Peyer's patch (tissue), 4 donors: ENCODE data around the gene CGN.

Source experiments
- POLR2A ChIP-seq, 2 donors: fragments of 450-650 bp; IDR thresholded peaks; one replicate each; pipeline ENCODE4 v1.5.1; 2017; ENCODE audit warnings: antibody characterized with exemption in 2 of 2, mild to moderate bottlenecking in 2 of 2, moderate library complexity in 2 of 2
- TF ChIP-seq, protein P1 (sequence below), 6 experiments: fragments of 450-650 bp in 4 of 6; fragments of 200-600 bp in 2 of 6; sonication (generic) in 1 of 6; IDR thresholded peaks; one replicate each; pipeline ENCODE4 v1.5.1; 2017 to 2019; ENCODE audit warnings: antibody characterized with exemption in 6 of 6, mild to moderate bottlenecking in 3 of 6, moderate library complexity in 1 of 6

DNA sequence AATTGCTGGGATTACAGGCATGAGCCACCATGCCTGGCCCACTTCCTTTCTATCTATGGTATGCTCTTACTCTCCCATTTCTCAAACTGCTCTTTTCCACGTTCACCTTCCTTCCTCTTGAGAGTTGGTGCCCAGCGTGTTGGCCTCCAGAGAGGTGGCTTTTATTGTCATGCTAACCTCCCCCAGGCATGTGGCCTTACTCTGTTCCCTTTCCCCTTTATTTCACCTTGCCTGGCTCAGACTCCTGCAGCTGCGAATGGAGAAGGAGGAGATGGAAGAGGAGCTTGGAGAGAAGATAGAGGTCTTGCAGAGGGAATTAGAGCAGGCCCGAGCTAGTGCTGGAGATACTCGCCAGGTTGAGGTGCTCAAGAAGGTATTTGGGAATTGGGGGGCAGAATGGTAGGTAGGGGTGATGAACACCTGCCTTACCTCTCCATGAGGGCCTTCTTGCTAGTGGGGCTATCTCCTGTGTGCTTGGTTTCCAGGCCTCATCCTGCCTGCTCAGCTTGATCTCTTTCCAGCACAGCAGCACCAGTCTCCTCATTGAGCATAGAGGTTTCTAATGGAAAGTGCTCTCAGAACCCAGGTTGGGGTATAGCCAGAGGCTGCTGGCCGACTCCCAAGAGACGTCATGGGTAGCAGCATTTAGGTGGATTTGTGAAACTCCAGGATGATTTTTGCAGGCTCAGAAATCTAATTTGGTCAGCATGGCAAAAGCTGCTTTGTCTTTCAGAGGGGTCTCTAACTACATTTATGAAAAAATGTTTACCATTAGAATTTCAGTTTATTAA is 15.7 kb downstream of the CGN start:
- TF ChIP-seq, protein P1, sequence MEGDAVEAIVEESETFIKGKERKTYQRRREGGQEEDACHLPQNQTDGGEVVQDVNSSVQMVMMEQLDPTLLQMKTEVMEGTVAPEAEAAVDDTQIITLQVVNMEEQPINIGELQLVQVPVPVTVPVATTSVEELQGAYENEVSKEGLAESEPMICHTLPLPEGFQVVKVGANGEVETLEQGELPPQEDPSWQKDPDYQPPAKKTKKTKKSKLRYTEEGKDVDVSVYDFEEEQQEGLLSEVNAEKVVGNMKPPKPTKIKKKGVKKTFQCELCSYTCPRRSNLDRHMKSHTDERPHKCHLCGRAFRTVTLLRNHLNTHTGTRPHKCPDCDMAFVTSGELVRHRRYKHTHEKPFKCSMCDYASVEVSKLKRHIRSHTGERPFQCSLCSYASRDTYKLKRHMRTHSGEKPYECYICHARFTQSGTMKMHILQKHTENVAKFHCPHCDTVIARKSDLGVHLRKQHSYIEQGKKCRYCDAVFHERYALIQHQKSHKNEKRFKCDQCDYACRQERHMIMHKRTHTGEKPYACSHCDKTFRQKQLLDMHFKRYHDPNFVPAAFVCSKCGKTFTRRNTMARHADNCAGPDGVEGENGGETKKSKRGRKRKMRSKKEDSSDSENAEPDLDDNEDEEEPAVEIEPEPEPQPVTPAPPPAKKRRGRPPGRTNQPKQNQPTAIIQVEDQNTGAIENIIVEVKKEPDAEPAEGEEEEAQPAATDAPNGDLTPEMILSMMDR (IDR thresholded peaks at IDR 0.05) = no peak
- TF ChIP-seq POLR2A (IDR thresholded peaks at IDR 0.05) = no peak
